ENCODE measurements around the gene METTL26.

The METTL26 gene

GRCh38 chr16:590815-591200, 45.3 kb downstream of the METTL26 start:
- Histone ChIP-seq H3K9me2 (replicated peaks; ENCODE audit: insufficient read depth, low read length) (no peaks in the 10 kb centered on the region), H3K4me3 (ENCODE audit: low read length) (peak overlapping the region; percentile 86), H3K4me2 (ENCODE audit: low read depth, low read length) (peak overlapping the region; percentile 98), H3K9ac (ENCODE audit: low read length) (peak overlapping the region; percentile 78; the same call in 1 of the 2 replicates), H3K4me1 (ENCODE audit: low read length) (peaks cover 8% of the 10 kb centered on the region), H3K9me3 (replicated peaks; ENCODE audit: insufficient read depth, low read length) (no peaks in the 10 kb centered on the region), H3K79me2 (ENCODE audit: low read length) (peaks cover 72% of the 10 kb centered on the region), H3K27ac (ENCODE audit: low read length) (no peak overlapping the region), H3F3A (ENCODE audit: insufficient read depth, low read length) (peaks cover 9% of the 10 kb centered on the region; the same call in 1 of the 2 replicates), H2AFZ (ENCODE audit: low read length) (no peak overlapping the region), H3K27me3 (replicated peaks; ENCODE audit: insufficient read depth, low read length) (no peaks in the 10 kb centered on the region), H4K20me1 (ENCODE audit: insufficient read depth, low read length) (no peaks in the 10 kb centered on the region), H3K36me3 (replicated peaks; ENCODE audit: insufficient read depth, low read length) (no peaks in the 10 kb centered on the region)
- TF ChIP-seq EZH2phosphoT487 (IDR thresholded peaks at IDR 0.05; ENCODE audit: low read length) (no peak), EZH2 (optimal IDR thresholded peaks at IDR 0.05; ENCODE audit: low read depth, low read length) (no peak), CTCF (IDR thresholded peaks at IDR 0.05; ENCODE audit: low read length) (no peak)
- no peak for DNase-seq

- peak overlapping the region; percentile 86 for H3K4me3 ChIP-seq (ENCODE audit: low read length)
- no peaks in the 10 kb centered on the region for H3K9me3 ChIP-seq (replicated peaks; ENCODE audit: insufficient read depth, low read length)
- H4K20me1 ChIP-seq (ENCODE audit: insufficient read depth, low read length), result no peaks in the 10 kb centered on the region
- peak overlapping the region; percentile 78 for H3K9ac ChIP-seq (ENCODE audit: low read length)
- TF ChIP-seq EZH2phosphoT487 (IDR thresholded peaks at IDR 0.05; ENCODE audit: low read length), result no peak
- no peak for TF ChIP-seq CTCF (IDR thresholded peaks at IDR 0.05; ENCODE audit: low read length)
- TF ChIP-seq EZH2 (optimal IDR thresholded peaks at IDR 0.05; ENCODE audit: low read depth, low read length), result no peak
- DNase-seq, result no peak
- H3F3A ChIP-seq (ENCODE audit: insufficient read depth, low read length), result peaks cover 9% of the 10 kb centered on the region; the same call in 1 of the 2 replicates
- peaks cover 8% of the 10 kb centered on the region for H3K4me1 ChIP-seq (ENCODE audit: low read length)
- peak overlapping the region; percentile 98 for H3K4me2 ChIP-seq (ENCODE audit: low read depth, low read length)
- H3K36me3 ChIP-seq (replicated peaks; ENCODE audit: insufficient read depth, low read length), result no peaks in the 10 kb centered on the region
- no peak overlapping the region for H3K27ac ChIP-seq (ENCODE audit: low read length)
- H3K79me2 ChIP-seq (ENCODE audit: low read length), result peaks cover 69% of the 10 kb centered on the region
- peak overlapping the region; percentile 51; the same call in 1 of the 2 replicates for H2AFZ ChIP-seq (ENCODE audit: low read length)
- H3K9me2 ChIP-seq (replicated peaks; ENCODE audit: insufficient read depth, low read length), result no peaks in the 10 kb centered on the region
- no peaks in the 10 kb centered on the region for H3K27me3 ChIP-seq (replicated peaks; ENCODE audit: insufficient read depth, low read length)
These were observed 45.8 kb downstream of the METTL26 start for GRCh38 chr16:590188-590814.

GRCh38 chr16:589658-590187, 46.4 kb downstream of the METTL26 start, which contains the start of gene RAB40C:
TSS of gene RAB40C (plus strand) at chr16:590066. CDS start at chr16:590292, 226 bp downstream.
- H3K27me3 ChIP-seq (replicated peaks; ENCODE audit: insufficient read depth, low read length), result no peaks in the 10 kb centered on the region
- H2AFZ ChIP-seq (ENCODE audit: low read length), result peak within 1 kb of the TSS; percentile 93
- no peaks in the 10 kb centered on the region for H4K20me1 ChIP-seq (ENCODE audit: insufficient read depth, low read length)

More at GRCh38 chr16:589658-590187, 46.4 kb downstream of the METTL26 start, which contains the start of gene RAB40C:
- Histone ChIP-seq H3K9me2 (replicated peaks; ENCODE audit: insufficient read depth, low read length) (no peaks in the 10 kb centered on the region), H3K4me3 (ENCODE audit: low read length) (peak within 1 kb of the TSS; percentile 99), H3K9me3 (replicated peaks; ENCODE audit: insufficient read depth, low read length) (no peaks in the 10 kb centered on the region), H3K36me3 (replicated peaks; ENCODE audit: insufficient read depth, low read length) (no peaks in the 10 kb centered on the region), H3K4me1 (ENCODE audit: low read length) (peaks cover 8% of the 10 kb centered on the region), H3K79me2 (ENCODE audit: low read length) (peaks cover 64% of the 10 kb centered on the region), H3F3A (ENCODE audit: insufficient read depth, low read length) (peaks cover 9% of the 10 kb centered on the region; the same call in 1 of the 2 replicates), H3K27ac (ENCODE audit: low read length) (peak within 1 kb of the TSS; percentile 99), H3K4me2 (ENCODE audit: low read depth, low read length) (peak within 1 kb of the TSS; percentile 98), H3K9ac (ENCODE audit: low read length) (peak within 1 kb of the TSS; percentile 97)
- TF ChIP-seq CTCF (IDR thresholded peaks at IDR 0.05; ENCODE audit: low read length) (no peak), EZH2 (optimal IDR thresholded peaks at IDR 0.05; ENCODE audit: low read depth, low read length) (no peak), EZH2phosphoT487 (IDR thresholded peaks at IDR 0.05; ENCODE audit: low read length) (no peak)
- DNase-seq, result peak; percentile 98

All from MM.1S (cell line).